ACC112 (cell line): ENCODE results near the gene DYNLT4.
A peak's percentile ranks its signal among the peaks of the same experiment; 100 is the strongest.
"Not testable (repeated sequence)": the region's sequence is repeated elsewhere in the genome, so short reads cannot be mapped to it uniquely, and the experiment has no call there.

ENCODE experiments used
- H2AFZ ChIP-seq: fragments of 200-600 bp; sonication (generic); one replicate; pipeline ENCODE4 v1.6.0; 2017; ENCODE audit warnings: antibody characterized with exemption, low read length; ENCODE audit not compliant: unreplicated experiment
- H3K27ac ChIP-seq: fragments of 200-600 bp; sonication (generic); 2 replicates; pipeline ENCODE4 v1.5.1; 2014; ENCODE audit warnings: low read depth, mild to moderate bottlenecking, antibody characterized with exemption, low read length, moderate library complexity
- H3K27me3 ChIP-seq: fragments of 200-600 bp; sonication (generic); 2 replicates; pipeline ENCODE4 v1.6.1; 2014; ENCODE audit warnings: mild to moderate bottlenecking, antibody characterized with exemption, low read length, moderate library complexity, mixed read lengths; ENCODE audit not compliant: insufficient read depth
- H3K36me3 ChIP-seq: fragments of 200-600 bp; sonication (generic); 2 replicates; pipeline ENCODE4 v1.6.1; 2016; ENCODE audit warnings: mild to moderate bottlenecking, antibody characterized with exemption, low read length, moderate library complexity, mixed read lengths; ENCODE audit not compliant: insufficient read depth
- H3K4me1 ChIP-seq: fragments of 200-600 bp; sonication (generic); one replicate; pipeline ENCODE4 v1.6.1; 2016; ENCODE audit warnings: low read length, mixed read lengths; ENCODE audit not compliant: insufficient read depth, unreplicated experiment, control insufficient read depth
- H3K4me3 ChIP-seq: fragments of 200-600 bp; sonication (generic); 2 replicates; pipeline ENCODE4 v1.5.1; 2014; ENCODE audit warnings: mild to moderate bottlenecking, low read depth, low read length
- H3K79me2 ChIP-seq: fragments of 200-600 bp; sonication (generic); one replicate; pipeline ENCODE4 v1.6.0; 2016; ENCODE audit warnings: low read length; ENCODE audit not compliant: control insufficient read depth, unreplicated experiment, insufficient read depth

The DYNLT4 gene

GRCh38 chr1:44842486-44842861 lies 35.3 kb upstream of the DYNLT4 start:
- Histone ChIP-seq H3K27me3 (no peaks in the 10 kb centered on the region), H3K79me2 (no peaks in the 10 kb centered on the region), H3K4me1 (no peaks in the 10 kb centered on the region), H2AFZ (peak overlapping the region; percentile 86), H3K27ac (no peak overlapping the region), H3K4me3 (peak overlapping the region; percentile 77), H3K36me3 (no peaks in the 10 kb centered on the region)

GRCh38 chr1:44839576-44839975 lies 32.4 kb upstream of the DYNLT4 start:
- Histone ChIP-seq H3K36me3 (no peaks in the 10 kb centered on the region), H3K27me3 (no peaks in the 10 kb centered on the region), H3K4me1 (no peaks in the 10 kb centered on the region), H3K27ac (no peak overlapping the region), H3K4me3 (no peak overlapping the region), H3K79me2 (no peaks in the 10 kb centered on the region), H2AFZ (no peak overlapping the region)

- H3K27ac ChIP-seq, H3K4me1 ChIP-seq, H2AFZ ChIP-seq, H3K4me3 ChIP-seq, H3K36me3 ChIP-seq, H3K79me2 ChIP-seq, H3K27me3 ChIP-seq: not testable (repeated sequence)
Observed at GRCh38 chr1:44838294-44838693, 31.1 kb upstream of the DYNLT4 start.

- Histone ChIP-seq H3K27me3 (no peaks in the 10 kb centered on the region), H3K79me2 (no peaks in the 10 kb centered on the region), H3K27ac (no peak overlapping the region), H3K4me3 (no peak overlapping the region), H3K4me1 (no peaks in the 10 kb centered on the region), H3K36me3 (no peaks in the 10 kb centered on the region), H2AFZ (no peak overlapping the region)
Observed at GRCh38 chr1:44835738-44836675, 28.9 kb upstream of the DYNLT4 start.

GRCh38 chr1:44834328-44834727 lies 27.2 kb upstream of the DYNLT4 start:
- no peaks in the 10 kb centered on the region for H3K4me1 ChIP-seq
- no peak overlapping the region for H3K27ac ChIP-seq

GRCh38 chr1:44832056-44832705 lies 25.0 kb upstream of the DYNLT4 start:
- Histone ChIP-seq H3K27ac (no peak overlapping the region), H3K36me3 (no peaks in the 10 kb centered on the region), H2AFZ (no peak overlapping the region), H3K4me3 (no peak overlapping the region), H3K27me3 (no peaks in the 10 kb centered on the region), H3K79me2 (no peaks in the 10 kb centered on the region), H3K4me1 (no peaks in the 10 kb centered on the region)

More at GRCh38 chr1:44834328-44834727, 27.2 kb upstream of the DYNLT4 start:
- no peak overlapping the region for H2AFZ ChIP-seq
- no peaks in the 10 kb centered on the region for H3K79me2 ChIP-seq
- H3K27me3 ChIP-seq: no peaks in the 10 kb centered on the region
- H3K4me3 ChIP-seq: no peak overlapping the region
- H3K36me3 ChIP-seq: no peaks in the 10 kb centered on the region

GRCh38 chr1:44831516-44831915 lies 24.4 kb upstream of the DYNLT4 start:
- H3K36me3 ChIP-seq: no peaks in the 10 kb centered on the region
- H3K27me3 ChIP-seq: no peaks in the 10 kb centered on the region
- H3K4me3 ChIP-seq: no peak overlapping the region
- H2AFZ ChIP-seq: no peak overlapping the region
- H3K27ac ChIP-seq: no peak overlapping the region
- H3K4me1 ChIP-seq: peaks cover 2% of the 10 kb centered on the region
- no peaks in the 10 kb centered on the region for H3K79me2 ChIP-seq

- Histone ChIP-seq H3K4me1 (peaks cover 6% of the 10 kb centered on the region), H2AFZ (no peak overlapping the region), H3K36me3 (no peaks in the 10 kb centered on the region), H3K27me3 (no peaks in the 10 kb centered on the region), H3K4me3 (no peak overlapping the region), H3K79me2 (no peaks in the 10 kb centered on the region), H3K27ac (no peak overlapping the region)
Observed at GRCh38 chr1:44830900-44831304, 23.8 kb upstream of the DYNLT4 start.

GRCh38 chr1:44829506-44830384 lies 22.6 kb upstream of the DYNLT4 start:
- H3K79me2 ChIP-seq: no peaks in the 10 kb centered on the region
- H3K36me3 ChIP-seq: no peaks in the 10 kb centered on the region
- no peak overlapping the region for H2AFZ ChIP-seq
- no peak overlapping the region for H3K4me3 ChIP-seq
- H3K4me1 ChIP-seq: peaks cover 6% of the 10 kb centered on the region
- H3K27me3 ChIP-seq: no peaks in the 10 kb centered on the region
- H3K27ac ChIP-seq: no peak overlapping the region

- Histone ChIP-seq H3K79me2 (no peaks in the 10 kb centered on the region), H3K4me3 (no peak overlapping the region), H2AFZ (no peak overlapping the region), H3K27ac (no peak overlapping the region), H3K4me1 (peaks cover 6% of the 10 kb centered on the region), H3K27me3 (no peaks in the 10 kb centered on the region), H3K36me3 (no peaks in the 10 kb centered on the region)
Observed at GRCh38 chr1:44828841-44829440, 21.8 kb upstream of the DYNLT4 start.
